ENCODE measurements around the gene RAPGEF5.
A peak's percentile ranks its signal among the peaks of the same experiment; 100 is the strongest.

RAPGEF5 gene

DNA sequence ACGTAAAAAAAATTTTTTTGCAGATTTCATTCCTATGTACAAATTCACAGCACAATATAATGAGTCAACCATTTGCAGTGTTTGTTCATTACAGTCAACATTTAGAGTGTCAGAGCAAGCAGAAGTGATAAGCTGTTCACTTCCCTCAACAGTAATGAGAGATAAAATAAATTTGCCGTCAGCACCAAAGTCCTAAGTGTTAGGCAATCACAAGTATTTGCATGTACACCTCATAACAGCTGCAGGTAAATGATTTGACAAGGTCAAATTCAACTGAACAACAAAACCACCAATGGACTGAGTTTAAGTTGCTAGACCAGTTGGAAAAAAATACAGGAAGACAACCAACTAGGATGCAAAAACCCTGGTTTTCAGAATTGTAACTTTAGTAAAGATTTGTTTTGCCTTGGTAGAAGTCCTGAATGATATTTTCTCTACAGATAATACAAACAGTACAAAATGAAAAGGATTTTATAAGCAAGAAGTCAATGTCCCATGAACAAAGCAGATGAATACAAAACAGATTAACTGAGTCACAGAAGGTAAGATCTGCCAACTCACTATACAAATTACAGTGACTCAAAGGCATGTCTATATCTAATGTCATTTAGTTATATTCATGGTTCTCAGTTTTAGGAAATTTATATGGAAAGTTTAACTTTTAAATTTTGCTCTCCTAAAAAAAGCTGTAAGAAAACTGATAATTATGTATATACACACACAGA lies 10.4 kb downstream of the RAPGEF5 start:
- no peak for DNase-seq

DNA sequence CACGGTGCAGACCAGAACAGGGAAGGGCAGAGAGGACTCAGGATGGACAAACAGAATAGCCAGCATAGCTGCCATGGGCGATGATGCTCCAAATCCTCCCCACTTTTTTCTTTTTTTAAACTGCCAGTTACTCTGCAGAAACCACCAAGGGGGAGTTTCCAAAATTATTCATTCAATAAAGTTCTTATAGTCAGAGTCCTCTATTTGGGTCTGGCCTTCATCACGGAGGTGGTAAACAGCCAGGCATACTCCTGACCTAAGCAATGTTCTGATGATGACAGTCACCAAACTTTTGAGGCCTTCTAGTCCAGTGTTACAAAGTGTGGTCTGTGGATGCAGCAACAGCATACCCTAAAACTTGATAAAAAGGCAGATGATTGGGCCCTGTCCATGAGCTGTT lies 12.3 kb downstream of the RAPGEF5 start:
- DNase-seq = no peak

DNA sequence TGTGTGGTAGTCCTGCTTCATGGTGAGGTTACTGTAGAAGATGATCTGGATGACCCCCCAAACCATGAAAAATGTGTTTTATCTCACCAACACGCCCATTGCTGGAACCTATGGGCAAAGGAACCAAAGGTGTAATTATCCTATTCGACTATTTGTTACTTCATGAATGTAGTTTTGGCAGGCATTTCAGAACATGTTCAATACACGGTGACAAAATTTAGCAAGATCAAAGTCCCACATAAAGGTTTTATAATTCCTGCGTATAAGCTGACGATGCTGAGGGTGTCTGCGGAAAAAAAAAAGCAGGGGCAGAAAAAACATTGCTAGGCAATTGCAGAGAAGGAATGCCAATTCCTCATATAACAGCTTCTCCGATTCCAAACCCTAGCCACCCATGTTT lies 13.3 kb downstream of the RAPGEF5 start:
- no peak for DNase-seq

DNA sequence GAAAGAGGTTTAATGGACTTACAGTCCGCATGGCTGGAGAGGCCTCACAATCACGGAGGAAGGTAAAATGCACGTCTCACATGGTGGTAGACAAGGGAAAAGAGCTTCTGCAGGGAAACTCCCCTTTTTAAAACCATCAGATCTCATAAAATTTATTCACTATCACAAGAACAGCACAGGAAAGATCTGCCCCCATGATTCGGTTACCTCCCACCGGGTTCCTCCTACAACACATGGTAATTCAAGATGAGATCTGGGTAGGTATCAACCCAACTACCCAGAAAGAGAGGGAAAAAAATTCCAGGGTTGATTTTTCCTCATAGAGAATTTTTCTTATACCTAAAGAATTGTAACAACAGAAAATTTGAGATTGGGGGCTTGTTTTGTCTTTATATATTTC lies 13.9 kb downstream of the RAPGEF5 start:
- no peak for DNase-seq

DNA sequence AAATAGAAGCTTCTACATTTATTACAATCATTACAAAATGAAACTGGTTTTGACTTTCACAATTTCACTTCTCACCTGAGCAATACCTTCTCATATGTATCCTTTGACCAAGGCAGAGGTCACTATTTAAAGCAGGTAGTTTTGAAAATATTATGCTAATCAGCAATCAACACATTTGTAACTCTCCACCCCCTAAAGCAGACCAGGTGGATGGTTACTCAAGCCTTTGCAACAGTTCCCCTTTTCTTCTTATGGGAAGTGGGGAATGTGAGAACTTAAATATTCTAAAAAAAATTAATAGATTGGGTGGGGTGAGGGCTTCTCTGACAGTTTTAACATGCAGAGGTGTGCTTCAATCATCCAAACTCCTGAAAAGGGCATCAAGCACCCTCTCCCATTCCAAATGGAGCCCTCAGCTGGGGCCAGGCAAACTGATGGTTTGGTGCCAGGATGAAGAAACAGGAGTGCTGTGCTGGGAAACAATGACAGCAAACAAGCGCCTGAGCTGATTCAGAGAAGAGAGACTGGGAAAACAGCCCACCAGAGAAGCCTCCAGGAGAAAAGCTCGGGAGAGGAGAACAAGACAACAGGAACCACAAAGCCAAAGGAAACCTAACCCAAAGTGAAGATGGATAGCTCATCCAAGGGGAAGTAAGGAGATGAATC lies 17.1 kb downstream of the RAPGEF5 start:
- DNase-seq = no peak

DNA sequence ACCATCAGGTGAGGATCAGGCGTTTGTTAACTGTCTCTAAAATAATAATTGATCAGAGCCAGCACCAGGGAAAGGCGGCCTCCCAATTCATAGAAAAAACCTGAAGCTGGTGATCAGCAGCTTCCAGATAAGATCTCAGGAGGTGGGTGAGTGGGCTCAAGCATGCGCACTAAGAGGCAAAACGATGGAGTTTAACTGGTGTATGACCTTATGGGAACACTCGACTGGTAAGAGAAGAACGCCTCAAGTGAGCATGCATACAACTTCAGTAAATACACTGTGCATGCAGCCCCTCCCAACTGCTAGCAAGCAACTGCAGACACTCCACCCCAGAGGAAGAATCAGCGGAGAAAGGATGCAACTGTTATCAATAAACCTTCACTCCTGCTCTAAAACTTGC lies 18.1 kb downstream of the RAPGEF5 start:
- DNase-seq = no peak

DNA sequence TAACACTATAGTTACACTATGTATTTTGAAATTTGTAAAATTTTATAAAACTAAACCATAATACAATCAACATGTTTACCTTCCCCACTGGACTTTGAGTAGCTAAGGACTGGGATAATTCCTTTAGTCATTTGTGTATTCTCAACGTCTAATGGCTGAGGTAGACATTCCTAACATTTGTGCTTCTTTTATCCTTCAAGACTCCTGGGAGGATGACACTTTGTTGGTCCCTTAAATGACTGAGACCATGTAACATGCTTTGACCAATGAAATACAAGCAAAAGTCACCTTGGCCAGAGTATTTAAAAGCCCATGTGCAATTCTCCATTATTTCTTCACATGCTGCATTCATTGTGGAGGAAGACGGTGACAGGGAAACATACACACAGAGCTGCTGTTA lies 18.5 kb downstream of the RAPGEF5 start:
- DNase-seq = no peak

DNA sequence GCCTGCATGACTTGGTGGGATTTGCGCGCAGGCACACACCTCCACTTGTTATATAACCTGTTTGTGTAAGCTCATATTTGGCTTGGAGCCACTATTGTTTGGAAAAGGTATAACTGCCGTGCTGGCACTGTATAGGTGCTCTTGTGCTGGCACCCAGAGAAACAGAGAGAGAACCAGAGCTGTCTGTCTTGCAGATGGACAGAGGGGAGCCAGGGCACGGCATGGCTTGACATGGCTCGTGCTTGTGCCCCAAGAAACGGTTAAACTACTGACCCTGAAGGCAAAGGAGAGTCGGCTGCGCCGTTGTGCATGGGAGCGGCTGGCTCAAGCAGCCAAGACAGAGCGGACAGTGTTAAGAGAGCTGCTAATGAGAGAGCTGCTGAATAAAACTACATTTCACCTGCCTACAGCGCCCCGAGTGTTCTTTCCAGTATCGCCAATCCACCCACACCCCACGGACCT lies 23.2 kb downstream of the RAPGEF5 start:
- no peak for DNase-seq

DNA sequence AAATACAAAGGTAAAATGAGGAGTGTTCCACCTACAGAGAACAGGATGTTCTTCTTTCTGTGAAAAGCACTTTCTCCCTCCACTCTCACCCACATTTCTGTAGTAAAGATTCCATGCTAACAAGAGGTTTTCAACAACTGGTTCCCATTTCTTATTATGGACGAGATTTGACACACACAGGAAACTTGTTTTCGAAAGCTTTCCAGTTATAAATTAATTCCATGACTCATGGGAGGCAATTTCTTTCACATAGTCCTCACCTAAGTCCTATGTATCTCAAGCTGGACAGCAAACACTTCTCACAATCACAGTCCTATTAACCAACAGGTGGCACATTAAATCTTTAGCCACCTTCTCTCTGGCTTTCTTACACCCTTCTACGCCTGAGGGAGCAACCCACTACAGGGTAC lies 24.5 kb downstream of the RAPGEF5 start:
- no peak for DNase-seq

DNA sequence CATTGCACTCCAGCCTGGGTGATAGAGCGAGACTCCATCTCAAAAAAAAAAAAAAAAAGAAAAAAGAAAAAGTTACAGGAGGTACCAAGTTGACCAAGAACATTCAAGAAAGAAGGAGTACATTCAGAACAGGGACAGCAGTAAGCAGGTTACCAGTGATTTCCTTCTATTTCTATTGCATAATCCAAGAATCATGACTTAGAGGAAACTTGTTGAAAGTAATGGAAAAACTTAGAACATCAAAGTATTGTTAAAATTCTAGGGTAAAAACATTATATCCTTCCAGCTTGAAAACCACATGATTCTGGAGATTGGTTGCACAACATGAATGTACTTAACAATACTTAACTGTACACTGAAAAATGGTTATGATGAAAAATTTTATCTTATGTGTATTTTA lies 25.2 kb downstream of the RAPGEF5 start:
- DNase-seq = no peak

DNA sequence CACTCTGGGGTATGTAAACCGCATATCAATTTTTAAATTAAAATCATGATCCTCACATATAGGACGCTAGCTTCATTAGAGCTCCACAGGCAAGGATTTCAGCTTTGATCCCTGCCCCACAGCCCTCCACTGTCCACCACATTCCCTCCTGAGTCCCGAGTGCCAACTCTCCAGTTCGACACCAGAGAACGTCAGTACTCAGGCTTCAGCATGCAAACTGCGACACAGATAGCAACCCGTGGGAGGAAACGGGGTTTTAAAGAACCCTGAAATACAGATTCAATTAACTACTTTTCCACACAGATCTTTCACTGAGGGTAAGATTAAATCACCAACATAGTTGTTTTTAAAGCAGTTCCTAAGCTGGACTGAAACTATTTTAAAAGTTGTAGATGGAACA lies 26.1 kb downstream of the RAPGEF5 start:
- no peak for DNase-seq

DNA sequence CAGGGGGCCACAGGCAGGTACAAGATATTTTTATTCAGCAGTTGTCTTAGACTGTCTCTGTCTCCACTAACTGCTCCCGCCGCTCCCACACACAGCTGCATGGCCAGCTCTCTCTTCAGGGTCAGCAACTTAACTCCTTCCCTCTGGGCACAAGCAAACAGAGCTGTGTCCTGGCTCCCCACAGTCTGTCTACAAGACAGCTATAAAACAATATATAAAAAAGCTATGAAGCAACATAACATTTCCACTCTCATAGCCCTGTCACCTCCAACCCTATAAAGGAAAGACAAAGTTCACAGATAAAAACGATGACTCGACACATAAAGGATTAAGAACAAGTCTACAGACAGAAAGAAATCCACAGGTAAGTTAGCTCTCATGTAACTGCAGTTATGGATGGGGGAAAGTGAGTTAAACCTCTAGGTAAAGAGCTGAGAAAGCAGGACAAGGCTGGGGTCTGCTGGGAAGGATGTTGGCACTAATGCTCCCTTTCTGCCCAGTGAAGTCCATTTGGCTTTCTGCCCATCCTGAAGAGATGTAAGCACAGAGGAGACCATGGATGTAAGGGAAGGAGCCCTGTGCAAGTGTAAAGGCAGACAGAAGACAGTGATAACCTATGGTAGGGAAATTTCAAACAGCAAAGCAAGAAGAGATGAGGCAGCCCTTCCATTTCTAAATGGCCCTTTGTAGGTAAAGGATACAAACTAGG lies 27.0 kb downstream of the RAPGEF5 start:
- no peak for DNase-seq

DNA sequence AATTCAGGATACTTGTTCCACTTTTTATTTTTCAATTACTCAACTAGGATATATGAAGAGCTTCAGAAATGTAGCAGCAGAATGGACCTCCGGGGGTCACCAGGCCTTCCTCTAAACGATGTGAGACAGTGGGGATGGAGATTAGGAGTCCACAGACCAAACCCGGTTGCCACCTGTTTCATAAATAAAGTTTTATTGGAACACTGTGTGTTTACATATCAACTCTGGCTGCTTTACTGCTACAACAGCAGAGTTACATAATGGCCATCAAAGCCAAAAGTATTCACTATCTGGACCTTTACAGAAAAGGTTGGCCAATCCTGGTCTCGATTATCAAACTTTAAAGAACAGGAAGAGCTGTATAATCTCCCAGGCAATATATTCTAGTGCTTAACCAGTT lies 30.8 kb downstream of the RAPGEF5 start:
- no peak for DNase-seq

DNA sequence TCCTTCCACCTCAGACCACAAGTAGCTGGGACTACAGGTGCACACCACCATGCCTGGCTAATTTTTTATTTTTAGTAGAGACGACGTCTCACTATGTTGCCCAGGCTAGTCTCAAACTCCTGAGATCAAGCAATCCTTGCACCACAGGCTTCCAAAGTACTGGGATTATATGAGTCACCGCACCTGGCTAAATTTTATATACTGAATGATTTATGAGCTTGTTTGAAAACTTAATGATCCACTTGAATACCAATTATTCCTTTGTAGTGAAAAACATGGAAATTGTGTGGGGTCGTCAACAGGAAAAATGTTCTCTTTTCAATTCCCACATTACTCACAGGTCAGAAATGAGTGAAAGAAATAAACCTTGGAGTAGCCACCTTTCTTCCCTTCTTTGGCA lies 31.3 kb downstream of the RAPGEF5 start:
- DNase-seq = peak; percentile 21

DNA sequence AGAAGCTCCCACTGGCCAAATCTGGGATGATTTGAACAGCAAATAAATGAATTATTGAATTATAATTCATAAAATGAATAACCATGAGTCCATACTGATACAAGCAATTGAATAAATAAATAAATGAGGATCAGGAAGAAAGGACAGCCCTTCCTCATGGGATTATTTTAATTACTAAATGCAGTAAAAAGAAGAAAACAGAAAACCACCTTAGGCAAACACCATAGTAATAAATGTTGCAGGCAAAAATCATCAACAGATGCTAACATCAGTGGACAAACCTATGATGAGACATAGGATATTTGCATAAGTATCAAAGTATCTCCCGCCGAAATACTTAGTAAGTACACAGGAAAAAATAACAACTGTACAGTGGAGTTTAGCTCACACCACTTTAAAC lies 33.2 kb downstream of the RAPGEF5 start:
- DNase-seq = no peak

DNA sequence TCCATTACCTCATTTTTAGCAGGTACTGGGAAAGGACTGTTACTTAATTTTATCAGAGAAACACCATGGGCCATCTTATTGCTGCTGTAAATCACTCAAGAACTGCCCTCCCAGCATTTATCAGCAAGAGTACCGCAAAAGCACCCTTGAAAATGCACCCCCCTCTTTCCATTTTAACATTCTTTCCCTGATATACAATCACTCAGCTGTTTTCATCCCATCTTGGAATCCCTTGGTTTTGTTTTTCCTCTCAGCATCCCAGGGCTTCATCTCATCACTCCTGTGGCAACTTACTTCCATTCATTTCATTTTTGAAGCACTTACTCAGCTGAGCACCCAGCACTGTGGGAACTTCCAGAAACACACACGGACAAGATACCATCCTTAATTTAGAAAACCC lies 36.5 kb downstream of the RAPGEF5 start:
- no peak for DNase-seq

DNA sequence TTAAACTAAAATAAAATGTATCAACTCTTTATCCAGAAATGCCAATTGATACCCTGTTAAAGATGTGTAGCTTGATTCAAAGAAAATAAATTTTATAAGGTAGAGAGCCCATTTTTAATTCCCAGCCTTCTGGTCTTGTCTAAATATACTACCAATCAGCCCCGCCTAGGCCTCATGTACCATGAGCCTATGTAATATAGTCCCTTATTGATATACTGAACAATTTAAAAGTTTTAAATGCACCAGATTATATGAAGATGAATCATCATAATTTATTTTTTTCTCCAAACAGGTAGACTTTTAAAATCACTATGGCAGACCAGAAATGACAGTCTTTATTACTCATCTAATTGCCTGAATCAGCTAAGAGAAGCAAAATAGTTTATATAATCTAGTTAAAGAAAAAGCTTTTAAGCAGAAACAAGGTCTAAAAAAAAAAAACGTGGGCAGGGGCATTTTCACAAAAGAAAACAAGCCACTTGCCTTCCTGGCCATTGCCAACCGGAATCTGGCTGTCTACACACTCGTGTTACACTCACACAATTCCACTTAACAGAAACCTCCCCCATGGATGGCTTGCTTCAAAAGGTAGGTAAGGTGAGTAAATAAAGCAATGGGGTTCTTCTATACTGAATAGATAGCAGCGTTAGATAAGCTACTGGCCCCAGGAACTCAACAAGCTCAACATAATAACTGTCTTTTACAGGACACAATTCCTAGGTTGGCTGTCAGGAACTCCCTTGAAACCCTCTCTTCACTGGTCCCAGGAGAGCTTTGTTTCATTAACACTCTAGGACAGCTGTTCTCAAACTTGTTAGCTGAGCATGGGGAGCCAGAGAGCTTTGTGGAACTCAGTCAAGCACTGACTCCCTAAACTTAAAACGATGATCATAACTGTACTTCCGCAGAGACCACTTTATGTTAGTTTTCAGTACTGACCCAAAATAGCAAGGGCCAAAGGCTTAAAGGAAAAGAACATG lies 37.2 kb downstream of the RAPGEF5 start:
- peak; percentile 71 for DNase-seq

DNA sequence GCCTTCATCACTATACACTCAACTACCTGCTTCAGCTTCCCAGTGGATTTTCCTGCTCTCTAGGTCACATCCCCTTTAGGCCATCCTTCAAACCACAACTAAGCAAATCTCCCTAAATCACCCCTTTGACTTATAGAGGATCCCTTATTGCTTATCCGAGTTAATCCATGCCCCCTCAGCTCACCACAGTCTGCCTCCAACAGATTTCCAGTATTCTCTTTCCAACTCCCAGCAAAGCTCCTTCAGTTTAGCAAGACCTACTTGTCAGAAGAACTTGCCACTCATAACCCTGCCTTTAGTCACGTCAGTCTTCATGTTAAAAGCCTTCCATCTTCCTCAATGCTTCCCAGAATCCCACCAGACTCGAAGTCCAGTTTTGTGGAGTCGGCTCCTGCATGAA lies 38.6 kb downstream of the RAPGEF5 start:
- no peak for DNase-seq

DNA sequence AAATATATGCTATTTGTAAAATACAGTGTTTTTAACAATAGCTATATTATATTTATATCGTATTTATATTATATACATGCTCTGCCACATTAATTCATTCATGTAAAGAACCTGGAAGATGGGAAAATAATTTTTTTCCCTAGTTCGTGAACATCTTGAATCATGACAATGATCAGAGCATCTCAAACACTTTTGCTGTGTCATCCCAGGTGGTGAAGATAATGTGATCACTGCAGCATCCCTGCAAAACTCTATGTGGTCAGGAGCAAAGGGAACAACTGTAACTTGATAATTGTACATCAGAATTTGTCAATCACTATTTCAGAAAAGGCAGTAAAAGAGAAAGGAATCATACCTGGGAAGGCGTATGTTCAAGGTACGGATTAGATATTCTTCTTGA lies 39.3 kb downstream of the RAPGEF5 start:
- DNase-seq = no peak

DNA sequence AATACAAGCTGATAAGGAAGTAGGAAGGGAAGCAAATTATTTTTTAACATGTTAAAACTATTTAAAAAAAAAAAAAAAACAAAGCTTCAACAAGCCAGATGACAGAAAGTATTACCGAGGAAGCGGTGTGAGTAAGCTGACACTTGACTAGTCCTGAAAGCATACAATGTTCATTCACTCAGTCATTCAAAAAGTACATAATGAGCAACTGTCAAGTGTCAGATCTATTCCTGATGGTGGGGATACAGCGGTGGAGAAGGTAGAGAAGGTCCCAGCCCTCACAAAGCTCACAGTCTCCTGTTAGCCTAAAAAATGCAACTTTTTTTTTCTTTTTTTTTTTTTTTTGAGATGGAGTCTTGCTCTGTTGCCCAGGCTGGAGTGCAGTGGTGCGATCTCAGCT lies 40.0 kb downstream of the RAPGEF5 start:
- no peak for DNase-seq

DNA sequence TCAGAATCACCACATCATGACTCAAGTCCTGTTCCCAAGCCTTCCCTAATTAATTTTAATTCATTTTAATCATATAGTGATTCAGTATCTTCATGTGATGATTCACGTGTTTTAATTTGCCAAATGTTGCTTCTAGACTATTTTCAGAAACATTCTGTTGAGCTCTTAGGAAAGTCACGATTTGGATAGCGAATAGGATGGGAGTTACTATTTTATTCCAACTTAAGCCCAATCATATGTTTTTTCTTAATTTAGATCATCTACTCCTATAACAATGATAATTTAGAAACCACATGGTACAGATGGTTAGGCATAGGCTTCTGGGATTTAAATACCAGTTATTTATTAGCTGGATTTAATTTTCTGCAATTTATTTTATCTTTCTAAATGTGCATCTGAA lies 49.1 kb downstream of the RAPGEF5 start:
- DNase-seq = no peak

DNA sequence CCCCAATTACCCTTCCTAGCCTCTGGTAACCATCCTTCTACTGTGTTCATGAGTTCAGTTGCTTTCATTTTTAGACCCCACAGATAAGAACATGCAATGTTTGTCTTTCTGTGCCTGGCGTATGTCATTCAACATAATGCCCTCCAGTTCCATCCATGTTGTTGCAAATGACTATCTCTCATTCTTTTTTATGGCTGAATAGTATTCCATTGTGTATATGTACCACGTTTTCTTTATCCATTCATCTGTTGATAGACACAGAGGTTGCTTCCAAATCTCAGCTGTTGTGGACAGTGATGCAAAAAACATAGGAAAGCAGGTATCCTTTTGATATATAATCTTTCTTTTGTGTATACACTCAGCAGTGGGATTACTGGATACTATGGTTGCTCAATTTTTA lies 51.2 kb downstream of the RAPGEF5 start:
- DNase-seq = no peak

DNA sequence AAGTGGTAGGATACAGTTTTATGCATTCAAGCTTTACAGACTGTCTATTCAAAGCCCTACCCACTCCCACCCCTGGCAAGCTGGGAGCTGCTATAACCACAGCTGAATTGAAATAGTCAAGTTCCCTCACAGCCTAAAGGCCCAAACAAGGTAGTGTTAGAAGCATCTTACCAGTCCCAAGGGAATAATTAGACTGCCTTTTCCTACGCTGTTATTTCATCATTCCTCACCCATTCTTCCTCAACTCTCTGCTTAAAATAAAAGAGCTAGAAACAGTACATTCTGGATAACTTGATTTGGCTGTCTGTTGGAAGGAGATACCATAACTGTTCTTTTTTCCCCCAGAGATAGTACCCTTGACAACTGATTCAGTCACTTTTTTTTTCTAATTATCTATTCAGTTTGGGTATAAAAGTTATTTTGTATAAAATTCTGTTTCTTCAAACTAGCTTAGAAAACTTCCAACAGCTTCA lies 54.0 kb downstream of the RAPGEF5 start:
- DNase-seq = no peak
